K562 (cell line): ENCODE data around the gene TMEM50B. TPM values are rescaled to one million over a fixed set of nuclear protein-coding genes. Genes with fewer than 3 reads are reported as not detected.
A peak's percentile ranks its signal among the peaks of the same experiment; 100 is the strongest.

Experiments
- ATAC-seq: fragments of 200-7000 bp; cut with Tn5 transposase; 3 replicates; pipeline ENCODE4 v1.9.1; 2020; ENCODE audit warnings: moderate library complexity
- BruUV-seq: library from RNA; stranded (reverse); fragments of 400-500 nt; replicated peaks from 2 replicates; lab custom pipeline; 2021; lab: Mats Ljungman, UMichigan
- CTCF ChIA-PET: fragments of 300-600 bp; formaldehyde crosslinking; extraction: SDS; loops from one replicate; lab custom pipeline; 2021; ENCODE audit warnings: low intra/inter-chr PET ratio; lab: Yijun Ruan, JAX
- POLR2A ChIA-PET: fragments of 300-600, 350-650 bp; sonication (Branson Sonifier 250); formaldehyde crosslinking; extraction: SDS; loops from one replicate; lab custom pipeline; 2021; ENCODE audit warnings: antibody characterized with exemption, inconsistent platforms; lab: Yijun Ruan, JAX
- DNase-seq, 4 experiments: peaks; one replicate each; pipeline versions ENCODE4 v3.0.0 to v3.0.0-alpha.2; 2011 to 2018; ENCODE audit warnings: low spot score in 3 of 4, mixed read lengths in 3 of 4; ENCODE audit errors: extremely low read depth in 1 of 4
- FAIRE-seq: peaks from 2 replicates; lab custom pipeline; 2011; peaks lifted over from hg19 to GRCh38; lab: Jason Lieb, UNC
- H2AFZ ChIP-seq: 2 replicates; pipeline ENCODE4 v1.6.0; 2011; ENCODE audit warnings: low read depth, low read length, control low read depth, inconsistent platforms
- H3K27ac ChIP-seq: fragments of 200-600 bp; 3 replicates; pipeline ENCODE4 v1.8.0; 2011; ENCODE audit warnings: low read depth, mild to moderate bottlenecking, control low read depth, inconsistent platforms, low read length, moderate library complexity, mixed read lengths; ENCODE audit errors: extremely low read depth
- H3K27me3 ChIP-seq, 2 experiments: fragments of 300-600 bp in 1 of 2; 2 replicates in 1 of 2; 3 replicates in 1 of 2; pipeline versions ENCODE4 v1.6.0 to v1.8.0; 2011; ENCODE audit warnings: inconsistent platforms in 2 of 2, low read length in 2 of 2, mild to moderate bottlenecking in 1 of 2, mixed read lengths in 1 of 2, moderate library complexity in 1 of 2; ENCODE audit not compliant: control insufficient read depth in 2 of 2, insufficient read depth in 2 of 2
- H3K36me3 ChIP-seq: fragments of 300-600 bp; 3 replicates; pipeline ENCODE4 v1.8.0; 2011; ENCODE audit warnings: mild to moderate bottlenecking, low read length, inconsistent platforms; ENCODE audit not compliant: control insufficient read depth, insufficient read depth
- H3K4me1 ChIP-seq, 2 experiments: fragments of 200-600 bp in 1 of 2; replicated peaks in 1 of 2; 2 replicates in 1 of 2; 3 replicates in 1 of 2; pipeline versions ENCODE4 v1.5.1 to v1.8.0; 2011; ENCODE audit warnings: inconsistent platforms in 2 of 2, low read length in 2 of 2, mild to moderate bottlenecking in 1 of 2, mixed read lengths in 1 of 2, moderate library complexity in 1 of 2; ENCODE audit not compliant: control insufficient read depth in 2 of 2, insufficient read depth in 2 of 2
- H3K4me2 ChIP-seq: 2 replicates; pipeline ENCODE4 v1.6.1; 2011; ENCODE audit warnings: low read length, control low read depth, inconsistent platforms, mixed read lengths; ENCODE audit not compliant: insufficient read depth
- H3K4me3 ChIP-seq: fragments of 200-600 bp; sonication (generic), shearing (Covaris generic); 2 replicates; pipeline ENCODE4 v1.5.1; 2016; ENCODE audit warnings: control low read depth, inconsistent platforms
- H3K79me2 ChIP-seq: fragments of 200-600 bp; 3 replicates; pipeline ENCODE4 v1.8.0; 2011; ENCODE audit warnings: low read length, inconsistent platforms; ENCODE audit not compliant: control insufficient read depth, insufficient read depth
- H3K9ac ChIP-seq, 2 experiments: 2 replicates each; pipeline versions ENCODE4 v1.6.0 to v1.6.1; 2011; ENCODE audit warnings: low read depth in 2 of 2, low read length in 2 of 2, control low read depth in 1 of 2, inconsistent platforms in 1 of 2, mild to moderate bottlenecking in 1 of 2, mixed read lengths in 1 of 2; ENCODE audit not compliant: insufficient read depth in 1 of 2
- H3K9me1 ChIP-seq: one replicate; pipeline ENCODE4 v1.6.0; 2011; ENCODE audit warnings: inconsistent platforms, mild to moderate bottlenecking, low read length, moderate library complexity; ENCODE audit not compliant: control insufficient read depth, insufficient read depth
- H3K9me3 ChIP-seq: replicated peaks from 2 replicates; pipeline ENCODE4 v1.5.1; 2011; ENCODE audit warnings: low read depth, low read length, inconsistent platforms; ENCODE audit not compliant: control insufficient read depth, insufficient read depth
- H4K20me1 ChIP-seq: replicated peaks from 2 replicates; pipeline ENCODE4 v1.6.1; 2011; ENCODE audit warnings: low read length, inconsistent platforms, mixed read lengths; ENCODE audit not compliant: control insufficient read depth, insufficient read depth
- FOXJ3 ChIP-seq: sonication (generic); formaldehyde crosslinking; IDR thresholded peaks from 2 replicates; pipeline ENCODE4 v1.4.0; 2020; ENCODE audit warnings: mild to moderate bottlenecking, missing genetic modification reagents
- NR3C1 ChIP-seq: sonication (generic); formaldehyde crosslinking; IDR thresholded peaks from 2 replicates; pipeline ENCODE4 v1.8.1; 2022; ENCODE audit warnings: missing genetic modification reagents
- SMAD3 ChIP-seq: fragments of 450-650 bp; formaldehyde crosslinking; conservative IDR thresholded peaks from 2 replicates; pipeline ENCODE4 v1.4.0; 2020; ENCODE audit warnings: mild to moderate bottlenecking
- TCF3 ChIP-seq: sonication (generic); formaldehyde crosslinking; IDR thresholded peaks from 2 replicates; pipeline ENCODE4 v1.4.0; 2020; ENCODE audit warnings: mild to moderate bottlenecking, missing genetic modification reagents
- ZBTB1 ChIP-seq: sonication (generic); formaldehyde crosslinking; IDR thresholded peaks from 2 replicates; pipeline ENCODE4 v1.8.1; 2023; ENCODE audit warnings: missing genetic modification reagents, low read depth, mild to moderate bottlenecking, borderline replicate concordance
- ZNF511 ChIP-seq: sonication (generic); formaldehyde crosslinking; IDR thresholded peaks from 2 replicates; pipeline ENCODE4 v1.8.0; 2022; ENCODE audit warnings: mild to moderate bottlenecking, missing genetic modification reagents
- WGBS: fragments of 100-300 bp; shearing (Covaris generic); methylation state at CpG from one replicate; pipeline ENCODE4 v1.1.6; 2016; ENCODE audit warnings: low coverage, mixed read lengths; ENCODE audit not compliant: insufficient coverage; ENCODE audit errors: missing lambda C conversion rate; 5-methylcytosine and 5-hydroxymethylcytosine counted together
- in situ Hi-C: fragments of 300-500 bp; cut with MboI; formaldehyde crosslinking; loops from 4 replicates; pipeline ENCODE4 v1.15.0; 2018; ENCODE audit warnings: inconsistent platforms, mixed read lengths
- intact Hi-C: fragments of 100-400 bp; cut with micrococcal nuclease; formaldehyde crosslinking; loops from 2 replicates; pipeline ENCODE4 v1.14.2; 2022
- polyA plus RNA-seq, 8 experiments: library from polyadenylated mRNA; depleted of rRNA in 4 of 8; stranded (reverse) in 5 of 8; unstranded in 3 of 8; fragments of >200 nt; fragmentation: Nextera tagmentation in 2 of 8; fragmentation: Illumina TruSeq in 1 of 8; extraction: Ambion mirVana in 2 of 8; extraction: Trizol in 1 of 8; gene quantifications; 2 replicates each; pipeline versions ENCODE4 v1.2.1 to v1.2.3, GENCODE V29; 2011 to 2014; ENCODE audit warnings: inconsistent platforms in 1 of 8, missing spikeins in 1 of 8
- total RNA-seq, 7 experiments: library from RNA; depleted of rRNA in 6 of 7; stranded (reverse); fragments of >200 nt in 6 of 7; fragmentation: Illumina TruSeq in 2 of 7; extraction: Trizol in 2 of 7; gene quantifications; 2 replicates each; pipeline versions ENCODE4 v1.2.1 to v1.2.3, GENCODE V29; 2011 to 2021; ENCODE audit warnings: low replicate concordance in 1 of 7
- TF ChIP-seq, protein P1 (sequence below): fragments of 450-650 bp; formaldehyde crosslinking; conservative IDR thresholded peaks from 2 replicates; pipeline ENCODE4 v1.4.0; 2022; ENCODE audit warnings: mild to moderate bottlenecking, missing genetic modification characterization

TMEM50B gene
- total and polyA plus RNA-seq, 9 of the 15 experiments (the other 6 are each of a cell fraction or from before 2014, with no cell fraction given): 20.5 to 64.6 (median 28.9) TPM

DNA sequence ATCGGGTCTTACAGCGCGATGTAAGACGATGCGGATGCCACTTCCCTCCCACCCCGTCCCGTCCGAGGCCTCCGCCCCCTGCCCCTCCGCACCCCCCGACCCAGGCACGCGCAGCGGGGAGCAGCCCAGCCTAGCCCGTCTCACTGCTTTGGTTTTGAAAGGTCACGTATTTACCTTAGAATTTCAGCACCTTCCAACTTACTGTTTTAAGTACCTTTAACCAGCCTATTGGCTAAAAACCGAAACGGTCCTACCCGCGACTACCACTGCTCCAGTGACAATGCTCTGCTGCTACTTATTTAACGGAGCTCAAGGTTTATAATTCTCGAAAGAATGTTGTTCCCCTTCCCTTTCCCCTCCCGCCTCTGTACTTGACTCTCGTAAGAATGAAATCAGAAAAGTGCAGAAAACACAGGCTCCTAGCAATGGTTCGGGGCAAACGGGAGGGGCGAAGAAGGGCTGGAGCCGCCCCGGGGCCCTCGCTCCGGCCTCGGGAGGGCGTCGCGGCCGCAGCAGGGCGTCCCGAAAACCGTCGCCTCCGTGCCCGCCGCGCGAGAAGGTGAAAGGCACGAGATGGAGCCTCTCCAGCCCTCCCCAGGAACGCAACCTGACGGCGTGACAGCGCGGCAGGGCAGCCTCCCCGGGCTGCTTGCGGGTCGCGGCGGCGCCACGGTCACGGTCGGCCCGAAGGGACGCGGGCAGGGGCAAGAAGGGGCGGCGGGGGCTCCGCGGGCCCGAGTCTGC, 667 bp downstream of the TMEM50B start (continued):
- peak; percentile 75 for TF ChIP-seq ZNF511 (CRISPR knock-in tag)
- TF ChIP-seq NR3C1 (CRISPR knock-in tag): no peak
- 0 out of 2 replicates have a peak, but pooled peaks have one; percentile 32 for TF ChIP-seq ZBTB1

DNA sequence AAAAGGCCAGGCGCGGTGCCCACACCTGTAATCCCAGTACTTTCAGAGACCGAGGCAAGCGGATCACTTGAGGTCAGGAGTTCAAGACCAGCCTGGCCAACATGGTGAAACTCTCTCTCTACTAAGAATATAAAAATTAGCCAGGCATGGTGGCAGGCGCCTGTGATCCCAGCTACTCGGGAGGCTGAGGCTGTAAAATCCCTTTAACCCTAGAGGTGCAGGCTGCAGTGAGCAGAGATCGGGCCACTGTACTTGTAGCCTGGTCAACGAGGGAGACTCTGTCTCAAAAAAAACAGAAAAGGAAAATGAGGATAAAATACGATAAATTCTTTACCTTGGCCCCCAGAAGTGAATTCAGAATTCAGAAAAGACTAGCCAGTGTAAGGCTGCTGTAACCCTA, 1.6 kb downstream of the TMEM50B start:
- Histone ChIP-seq H3K9me3 (no peaks in the 10 kb centered on the region; the same call in 1 of the 2 replicates), H3K36me3 (peaks cover 4% of the 10 kb centered on the region; the same call in 1 of the 3 replicates), H3K4me2 (peak overlapping the region; percentile 97), H2AFZ (0 out of 2 replicates have a peak overlapping the region, but pooled peaks have one; percentile 22), H3K9ac (peak overlapping the region; percentile 5 to 87; a peak in 3 of 4 replicates), H4K20me1 (no peaks in the 10 kb centered on the region), H3K27ac (peak overlapping the region; percentile 90; the same call in 1 of the 3 replicates), H3K4me3 (peak overlapping the region; percentile 97; the same call in 1 of the 2 replicates), H3K9me1 (no peaks in the 10 kb centered on the region), H3K4me1 (peaks cover 7 to 16% of the 10 kb centered on the region in 2 experiments; a peak in 3 of 5 replicates), H3K79me2 (peaks cover 37% of the 10 kb centered on the region), H3K27me3 (no peaks in the 10 kb centered on the region)
- POLR2A ChIA-PET: interaction anchor here (1.3 kb wide), 1 partner anchor 13 kb away, joined by 4 read pairs; the partner anchor contains the start of gene DNAJC28
- intact Hi-C loops: no loop called here
- ATAC-seq (no peak), DNase-seq (peak in 1 of 4 experiments; percentile 20), FAIRE-seq (no peak)
- CTCF ChIA-PET: no interaction called here
- 56% methylated on average over 9 of the region's 9 CpGs for WGBS
- TF ChIP-seq FOXJ3 (CRISPR knock-in tag) (no peak), ZNF511 (CRISPR knock-in tag) (no peak), TCF3 (no peak), SMAD3 (CRISPR knock-in tag) (no peak)
- TF ChIP-seq, protein P1, sequence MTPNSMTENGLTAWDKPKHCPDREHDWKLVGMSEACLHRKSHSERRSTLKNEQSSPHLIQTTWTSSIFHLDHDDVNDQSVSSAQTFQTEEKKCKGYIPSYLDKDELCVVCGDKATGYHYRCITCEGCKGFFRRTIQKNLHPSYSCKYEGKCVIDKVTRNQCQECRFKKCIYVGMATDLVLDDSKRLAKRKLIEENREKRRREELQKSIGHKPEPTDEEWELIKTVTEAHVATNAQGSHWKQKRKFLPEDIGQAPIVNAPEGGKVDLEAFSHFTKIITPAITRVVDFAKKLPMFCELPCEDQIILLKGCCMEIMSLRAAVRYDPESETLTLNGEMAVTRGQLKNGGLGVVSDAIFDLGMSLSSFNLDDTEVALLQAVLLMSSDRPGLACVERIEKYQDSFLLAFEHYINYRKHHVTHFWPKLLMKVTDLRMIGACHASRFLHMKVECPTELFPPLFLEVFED (CRISPR knock-in tag): 0 out of 2 replicates have a peak, but pooled peaks have one; percentile 3
- BruUV-seq: no TSS peak
- in situ Hi-C loops: no loop called here
